PC-9 (cell line): Measurements from ENCODE around the gene PPP1R3E. TPM values are rescaled to one million over a fixed set of nuclear protein-coding genes. Genes with fewer than 3 reads are reported as not detected.

Source experiments
- BruUV-seq: library from RNA; stranded (reverse); fragments of 400-500 nt; replicated peaks from 2 replicates; lab custom pipeline; 2021; lab: Mats Ljungman, UMichigan
- CTCF ChIA-PET: fragments of 300-600 bp; sonication (Branson Sonifier 250); formaldehyde crosslinking; loops from one replicate; lab custom pipeline; 2022; ENCODE audit warnings: antibody characterized with exemption; lab: Charles Lee
- POLR2A ChIA-PET: fragments of 300-600 bp; sonication (Branson Sonifier 250); formaldehyde crosslinking; loops from one replicate; lab custom pipeline; 2022; ENCODE audit warnings: antibody characterized with exemption; ENCODE audit not compliant: unreplicated experiment; lab: Charles Lee
- DNase-seq, 2 experiments: peaks; one replicate each; pipeline versions ENCODE4 v3.0.0 to v3.0.0-alpha.2; 2015 to 2022; ENCODE audit warnings: mixed read lengths in 1 of 2
- H2AFZ ChIP-seq: fragments of 200-600 bp; sonication (generic); 2 replicates; pipeline ENCODE4 v1.8.1; 2017; ENCODE audit warnings: antibody characterized with exemption
- H3F3A ChIP-seq: fragments of 200-600 bp; sonication (generic); 2 replicates; pipeline ENCODE4 v1.8.1; 2017; ENCODE audit warnings: antibody characterized with exemption, mild to moderate bottlenecking, low read depth; ENCODE audit not compliant: insufficient read depth
- H3K27ac ChIP-seq: fragments of 200-600 bp; sonication (generic); 2 replicates; pipeline ENCODE4 v1.6.1; 2016; ENCODE audit warnings: mixed run types
- H3K27me3 ChIP-seq: fragments of 200-600 bp; sonication (generic); 2 replicates; pipeline ENCODE4 v1.6.1; 2016; ENCODE audit warnings: low read depth, mixed run types; ENCODE audit not compliant: insufficient read depth
- H3K36me3 ChIP-seq: fragments of 200-600 bp; sonication (generic); 2 replicates; pipeline ENCODE4 v1.6.1; 2016; ENCODE audit warnings: low read depth, mixed run types
- H3K4me1 ChIP-seq: fragments of 200-600 bp; sonication (generic); replicated peaks from 2 replicates; pipeline ENCODE4 v1.6.1; 2016; ENCODE audit warnings: mixed run types; ENCODE audit not compliant: insufficient read depth
- H3K4me2 ChIP-seq: fragments of 200-600 bp; sonication (generic); 2 replicates; pipeline ENCODE4 v1.6.1; 2017; ENCODE audit warnings: mixed run types
- H3K4me3 ChIP-seq: fragments of 200-600 bp; sonication (generic); 2 replicates; pipeline ENCODE4 v1.6.1; 2016; ENCODE audit warnings: mixed run types
- H3K79me2 ChIP-seq: fragments of 200-600 bp; sonication (generic); 2 replicates; pipeline ENCODE4 v1.6.1; 2017; ENCODE audit warnings: low read depth, mixed run types
- H3K9me2 ChIP-seq: fragments of 200-600 bp; sonication (generic); 2 replicates; pipeline ENCODE4 v1.8.1; 2017; ENCODE audit warnings: mild to moderate bottlenecking; ENCODE audit not compliant: insufficient read depth
- H3K9me3 ChIP-seq: fragments of 200-600 bp; sonication (generic); 2 replicates; pipeline ENCODE4 v1.8.1; 2016; ENCODE audit warnings: low read depth; ENCODE audit not compliant: insufficient read depth
- H4K20me1 ChIP-seq: fragments of 200-600 bp; sonication (generic); 2 replicates; pipeline ENCODE4 v1.8.1; 2017; ENCODE audit not compliant: insufficient read depth
- CTCF ChIP-seq: fragments of 200-600 bp; sonication (generic); conservative IDR thresholded peaks from 2 replicates; pipeline ENCODE4 v1.6.1; 2017; ENCODE audit warnings: mixed run types, antibody characterized with exemption, mild to moderate bottlenecking, moderate library complexity
- EZH2 ChIP-seq: fragments of 200-600 bp; sonication (generic); IDR thresholded peaks from 2 replicates; pipeline ENCODE4 v1.8.0; 2017; ENCODE audit warnings: antibody characterized with exemption, low read depth
- intact Hi-C: fragments of 100-400 bp; cut with micrococcal nuclease; formaldehyde crosslinking; loops from one replicate; pipeline ENCODE4 v1.10.0; 2022; ENCODE audit not compliant: unreplicated experiment
- total RNA-seq: library from RNA; stranded (reverse); gene quantifications from 2 replicates; pipeline ENCODE4 v1.2.3, GENCODE V29; 2021

PPP1R3E gene
- total RNA-seq, 1 experiment from 2014 or later: 9.5 TPM

GRCh38 chr14:23286902-23287479, 15.7 kb downstream of the PPP1R3E start:
- Histone ChIP-seq H3K4me2 (peak overlapping the region; percentile 60), H3K4me1 (peaks cover 10% of the 10 kb centered on the region), H3F3A (peaks cover 9% of the 10 kb centered on the region; the same call in 1 of the 2 replicates), H3K9me2 (no peaks in the 10 kb centered on the region), H3K9me3 (no peaks in the 10 kb centered on the region), H3K4me3 (peak overlapping the region; percentile 94; the same call in 1 of the 2 replicates), H4K20me1 (no peaks in the 10 kb centered on the region), H3K79me2 (peaks cover 19% of the 10 kb centered on the region), H2AFZ (peak overlapping the region; percentile 74), H3K27me3 (no peaks in the 10 kb centered on the region), H3K27ac (peak overlapping the region; percentile 56), H3K36me3 (no peaks in the 10 kb centered on the region)
- POLR2A ChIA-PET: interaction anchor here (0.6 kb wide), 2 partner anchors 19 to 132 kb away, joined by 3 to 6 read pairs; no protein-coding TSS in a partner anchor
- DNase-seq: no peak
- TF ChIP-seq CTCF (no peak), EZH2 (no peak)
- BruUV-seq: no TSS peak
- intact Hi-C loops: no loop called here
- CTCF ChIA-PET: no interaction called here

- CTCF ChIA-PET: interaction anchor here (0.6 kb wide), 2 partner anchors 20 kb away, joined by 4 to 6 read pairs; no protein-coding TSS in a partner anchor
- intact Hi-C loops: no loop called here
Observed at GRCh38 chr14:23286020-23286901, 16.4 kb downstream of the PPP1R3E start, which contains the start of gene HOMEZ. Gene HOMEZ, minus strand, starts transcription at chr14:23286132. Its CDS starts 180 bp downstream, at chr14:23285952.

More at GRCh38 chr14:23286020-23286901, 16.4 kb downstream of the PPP1R3E start, which contains the start of gene HOMEZ:
- Histone ChIP-seq H3F3A (peaks cover 9% of the 10 kb centered on the region; the same call in 1 of the 2 replicates), H4K20me1 (no peaks in the 10 kb centered on the region), H3K27ac (peak within 1 kb of the TSS; percentile 56), H3K9me3 (no peaks in the 10 kb centered on the region), H3K36me3 (no peaks in the 10 kb centered on the region), H3K4me3 (peak within 1 kb of the TSS; percentile 94), H3K27me3 (no peaks in the 10 kb centered on the region), H3K4me2 (peak within 1 kb of the TSS; percentile 82), H3K9me2 (no peaks in the 10 kb centered on the region), H3K79me2 (peaks cover 19% of the 10 kb centered on the region), H2AFZ (peak within 1 kb of the TSS; percentile 87), H3K4me1 (peaks cover 10% of the 10 kb centered on the region)
- DNase-seq: peak; percentile 91 to 96
- TSS peak; percentile 97 for BruUV-seq
- TF ChIP-seq CTCF: no peak
- no peak for TF ChIP-seq EZH2
- POLR2A ChIA-PET: interaction anchor here (0.6 kb wide), 2 partner anchors 19 to 131 kb away, joined by 4 to 6 read pairs; no protein-coding TSS in a partner anchor
